SK-N-SH (cell line): ENCODE data around the gene EFCAB3. TPM values are rescaled to one million over a fixed set of nuclear protein-coding genes. Genes with fewer than 3 reads are reported as not detected.

ENCODE experiments used
- CTCF ChIA-PET: fragments of 300-600, 350-600 bp; formaldehyde crosslinking; extraction: SDS; loops from one replicate; lab custom pipeline; 2021; lab: Yijun Ruan, JAX
- POLR2A ChIA-PET: fragments of 350-600 bp; sonication (Branson Sonifier 250); formaldehyde crosslinking; extraction: SDS; loops from one replicate; lab custom pipeline; 2020; ENCODE audit warnings: antibody characterized with exemption, inconsistent platforms; lab: Yijun Ruan, JAX
- DNase-seq: peaks from one replicate; pipeline ENCODE4 v3.0.0; 2012
- H2AFZ ChIP-seq: fragments of 200-600 bp; sonication (generic); 2 replicates; pipeline ENCODE4 v1.8.1; 2016; ENCODE audit warnings: antibody characterized with exemption, mild to moderate bottlenecking, low read depth
- H3F3A ChIP-seq: fragments of 200-600 bp; sonication (generic); replicated peaks from 2 replicates; pipeline ENCODE3; 2016; ENCODE audit warnings: antibody characterized with exemption, mild to moderate bottlenecking; ENCODE audit not compliant: insufficient read depth
- H3K27ac ChIP-seq, 2 experiments: fragments of 200-500 bp in 1 of 2; fragments of 200-600 bp in 1 of 2; sonication (Bioruptor generic) in 1 of 2; sonication (generic), shearing (Covaris generic) in 1 of 2; 2 replicates each; pipeline versions ENCODE4 v1.5.1 to v1.6.1; 2014 to 2016; ENCODE audit warnings: low read depth in 2 of 2, inconsistent platforms in 1 of 2, low read length in 1 of 2, mild to moderate bottlenecking in 1 of 2, mixed read lengths in 1 of 2
- H3K27me3 ChIP-seq: fragments of 200-600 bp; sonication (generic), shearing (Covaris generic); 2 replicates; pipeline ENCODE4 v1.6.1; 2016; ENCODE audit warnings: mixed run types; ENCODE audit not compliant: insufficient read depth
- H3K36me3 ChIP-seq, 2 experiments: fragments of 200-500 bp in 1 of 2; fragments of 200-600 bp in 1 of 2; sonication (Bioruptor generic) in 1 of 2; sonication (generic) in 1 of 2; replicated peaks in 1 of 2; 2 replicates each; pipeline versions ENCODE3 to v1.5.1; 2014 to 2016; ENCODE audit warnings: low read length in 1 of 2, mild to moderate bottlenecking in 1 of 2; ENCODE audit not compliant: insufficient read depth in 2 of 2, control insufficient read depth in 1 of 2
- H3K4me1 ChIP-seq, 2 experiments: fragments of 200-500 bp in 1 of 2; fragments of 200-600 bp in 1 of 2; sonication (Bioruptor generic) in 1 of 2; sonication (generic), shearing (Covaris generic) in 1 of 2; 2 replicates each; pipeline versions ENCODE4 v1.5.1 to v1.6.1; 2014 to 2016; ENCODE audit warnings: low read depth in 1 of 2, low read length in 1 of 2, mixed run types in 1 of 2; ENCODE audit not compliant: insufficient read depth in 2 of 2, control insufficient read depth in 1 of 2
- H3K4me2 ChIP-seq: fragments of 200-600 bp; sonication (generic), shearing (Covaris generic); 2 replicates; pipeline ENCODE4 v1.6.1; 2017; ENCODE audit warnings: mixed run types
- H3K4me3 ChIP-seq, 2 experiments: fragments of 200-500 bp in 1 of 2; fragments of 200-600 bp in 1 of 2; sonication (Bioruptor generic) in 1 of 2; sonication (generic), shearing (Covaris generic) in 1 of 2; 2 replicates each; pipeline versions ENCODE4 v1.5.1 to v1.8.1; 2014 to 2016; ENCODE audit warnings: low read depth in 2 of 2, inconsistent platforms in 1 of 2, low read length in 1 of 2, mild to moderate bottlenecking in 1 of 2, mixed read lengths in 1 of 2, moderate library complexity in 1 of 2
- H3K79me2 ChIP-seq: fragments of 200-600 bp; sonication (generic); 2 replicates; pipeline ENCODE4 v1.8.1; 2017; ENCODE audit warnings: mild to moderate bottlenecking; ENCODE audit not compliant: insufficient read depth
- H3K9ac ChIP-seq: fragments of 200-600 bp; sonication (generic); 2 replicates; pipeline ENCODE4 v1.6.1; 2017; ENCODE audit warnings: mixed run types
- H3K9me2 ChIP-seq: fragments of 200-600 bp; sonication (generic); 2 replicates; pipeline ENCODE4 v1.6.1; 2017; ENCODE audit warnings: mixed run types
- H3K9me3 ChIP-seq: fragments of 200-600 bp; sonication (generic); 2 replicates; pipeline ENCODE4 v1.6.1; 2017; ENCODE audit warnings: mixed run types, mild to moderate bottlenecking, moderate library complexity
- H4K20me1 ChIP-seq: fragments of 200-600 bp; sonication (generic); 2 replicates; pipeline ENCODE4 v1.6.1; 2017; ENCODE audit warnings: mild to moderate bottlenecking, mixed run types; ENCODE audit not compliant: insufficient read depth
- EP300 ChIP-seq, 2 experiments: IDR thresholded peaks; 2 replicates each; pipeline versions ENCODE4 v1.4.0 to v1.6.1; 2012; ENCODE audit warnings: borderline replicate concordance in 1 of 2, low read depth in 1 of 2, low read length in 1 of 2
- MAX ChIP-seq: IDR thresholded peaks from 2 replicates; pipeline ENCODE4 v1.4.0; 2012; ENCODE audit warnings: low read depth
- NRF1 ChIP-seq: IDR thresholded peaks from 2 replicates; pipeline ENCODE4 v1.6.1; 2012; ENCODE audit warnings: low read depth, mild to moderate bottlenecking, low read length
- PBX3 ChIP-seq: IDR thresholded peaks from 2 replicates; pipeline ENCODE4; 2012
- REST ChIP-seq: IDR thresholded peaks from 2 replicates; pipeline ENCODE4 v1.6.1; 2012; ENCODE audit warnings: mild to moderate bottlenecking, low read depth, low read length, moderate library complexity
- RFX5 ChIP-seq: IDR thresholded peaks from 2 replicates; pipeline ENCODE4 v1.6.1; 2012; ENCODE audit warnings: mild to moderate bottlenecking, improper control_type of control experiment, low read length
- TAF1 ChIP-seq: IDR thresholded peaks from 2 replicates; pipeline ENCODE4 v1.6.1; 2012; ENCODE audit warnings: low read depth, mild to moderate bottlenecking, low read length, moderate library complexity, borderline replicate concordance
- TCF12 ChIP-seq: IDR thresholded peaks from 2 replicates; pipeline ENCODE4 v1.4.0; 2012
- USF2 ChIP-seq: fragments of 150-350 bp; IDR thresholded peaks from 2 replicates; pipeline ENCODE4 v1.6.1; 2017; ENCODE audit warnings: antibody characterized with exemption, low read length, low read depth, borderline replicate concordance
- WGBS: methylation state at CpG from one replicate; pipeline ENCODE4 v1.1.6; 2017; ENCODE audit warnings: low lambda C conversion rate; 5-methylcytosine and 5-hydroxymethylcytosine counted together
- polyA plus RNA-seq, 3 experiments: library from polyadenylated mRNA; depleted of rRNA; stranded (reverse); fragments of >200 nt; gene quantifications; 2 replicates each; pipeline ENCODE4 v1.2.3, GENCODE V29; 2012

The EFCAB3 gene
- polyA plus RNA-seq, 1 of the 3 experiments (the other 2 are of a cell fraction) = not detected

- 34% methylated on average over 1 of the region's 1 CpG for WGBS
- TF ChIP-seq USF2 (no peak), EP300 (IDR thresholded peaks at IDR 0.05; ENCODE audit: borderline replicate concordance in 1 of 2, low read depth in 1 of 2, low read length in 1 of 2) (no peak), PBX3 (no peak), REST (no peak), MAX (no peak)
- H3F3A ChIP-seq = no peaks in the 10 kb centered on the region
- H3K27ac ChIP-seq = no peak overlapping the region
- no peak overlapping the region for H3K9ac ChIP-seq
- no peaks in the 10 kb centered on the region for H3K79me2 ChIP-seq
- no peak overlapping the region for H3K4me2 ChIP-seq
- ChIA-PET CTCF (no interaction called here), POLR2A (no interaction called here)
- no peaks in the 10 kb centered on the region for H3K4me1 ChIP-seq
- no peaks in the 10 kb centered on the region for H4K20me1 ChIP-seq
- H3K9me2 ChIP-seq = no peaks in the 10 kb centered on the region
- H3K9me3 ChIP-seq = no peaks in the 10 kb centered on the region
- no peak overlapping the region for H3K4me3 ChIP-seq
- no peak overlapping the region for H2AFZ ChIP-seq
- H3K36me3 ChIP-seq = no peaks in the 10 kb centered on the region
- DNase-seq = no peak
- peaks cover 11% of the 10 kb centered on the region; the same call in 1 of the 2 replicates for H3K27me3 ChIP-seq
These were observed 8.5 kb downstream of the EFCAB3 start for GRCh38 chr17:62388856-62389255.

- Histone ChIP-seq H3F3A (no peaks in the 10 kb centered on the region), H3K27ac (no peak overlapping the region), H3K9me3 (no peaks in the 10 kb centered on the region), H3K36me3 (no peaks in the 10 kb centered on the region), H2AFZ (no peak overlapping the region)
- POLR2A ChIA-PET = no interaction called here
- DNase-seq = no peak
- TF ChIP-seq RFX5 (no peak), NRF1 (no peak), REST (no peak), TAF1 (no peak), TCF12 (no peak)
- TF ChIP-seq, all 33 proteins: peak for 0
- no peak overlapping the region for H3K4me2 ChIP-seq
- H3K79me2 ChIP-seq = no peaks in the 10 kb centered on the region
- no peaks in the 10 kb centered on the region for H3K9me2 ChIP-seq
- H3K9ac ChIP-seq = no peak overlapping the region
- peaks cover 17% of the 10 kb centered on the region for H3K27me3 ChIP-seq
- H3K4me1 ChIP-seq = no peaks in the 10 kb centered on the region
- CTCF ChIA-PET = no interaction called here
- H4K20me1 ChIP-seq = no peaks in the 10 kb centered on the region
- WGBS = 24% methylated on average over 1 of the region's 1 CpG
- no peak overlapping the region for H3K4me3 ChIP-seq
These were observed 12.6 kb downstream of the EFCAB3 start for GRCh38 chr17:62392908-62393307.
